GM12878 (cell line): ENCODE results near the gene TMEM263. TPM values are rescaled to one million over a fixed set of nuclear protein-coding genes. Genes with fewer than 3 reads are reported as not detected.

Experiments
- ATAC-seq: fragments of 200-7000 bp; cut with Tn5 transposase; 3 replicates; pipeline ENCODE4 v1.9.1; 2020; ENCODE audit warnings: mild to moderate bottlenecking, moderate library complexity
- Bru-seq: library from RNA; stranded (reverse); fragments of 400-500 nt; gene quantifications from one replicate; lab custom pipeline; 2021; lab: Mats Ljungman, UMichigan
- BruChase-seq, 2 experiments: library from RNA; stranded (reverse); fragments of 400-500 nt; gene quantifications; one replicate each; lab custom pipeline; 2021; lab: Mats Ljungman, UMichigan
- BruUV-seq: library from RNA; stranded (reverse); fragments of 400-500 nt; replicated peaks from 2 replicates; lab custom pipeline; 2021; lab: Mats Ljungman, UMichigan
- CTCF ChIA-PET: fragments of 300-600 bp; sonication (Branson Sonifier 250); formaldehyde crosslinking; extraction: SDS; loops from one replicate; lab custom pipeline; 2021; ENCODE audit warnings: inconsistent platforms; lab: Yijun Ruan, JAX
- POLR2A ChIA-PET: fragments of 350-600 bp; formaldehyde crosslinking; extraction: SDS; loops from one replicate; lab custom pipeline; 2021; ENCODE audit warnings: inconsistent platforms; lab: Charles Lee
- RAD21 ChIA-PET: fragments of 300-600 bp; sonication (Branson Sonifier 250); formaldehyde crosslinking; loops from one replicate; lab custom pipeline; 2023; ENCODE audit warnings: antibody characterized with exemption; ENCODE audit not compliant: unreplicated experiment; lab: Charles Lee
- SMC1A ChIA-PET: fragments of 300-600 bp; sonication (Branson Sonifier 250); formaldehyde crosslinking; loops from one replicate; lab custom pipeline; 2023; ENCODE audit not compliant: unreplicated experiment, uncharacterized antibody; lab: Charles Lee
- DNase-seq: peaks from one replicate; pipeline ENCODE4 v3.0.0-alpha.2; 2011; ENCODE audit warnings: low read depth, low spot score
- FAIRE-seq: peaks from 3 replicates; lab custom pipeline; 2011; peaks lifted over from hg19 to GRCh38; lab: Jason Lieb, UNC
- H2AFZ ChIP-seq: 2 replicates; pipeline ENCODE4 v1.6.0; 2011; ENCODE audit warnings: low read depth, low read length, control low read depth; ENCODE audit not compliant: control insufficient read depth
- H3K27ac ChIP-seq: 2 replicates; pipeline ENCODE4 v1.5.1; 2011; ENCODE audit warnings: control low read depth; ENCODE audit not compliant: control insufficient read depth, insufficient read depth
- H3K27me3 ChIP-seq, 2 experiments: replicated peaks in 1 of 2; 2 replicates each; pipeline versions ENCODE4 v1.6.0 to v1.6.1; 2011; ENCODE audit warnings: low read length in 1 of 2; ENCODE audit not compliant: control insufficient read depth in 2 of 2, insufficient read depth in 2 of 2
- H3K36me3 ChIP-seq, 2 experiments: 2 replicates each; pipeline ENCODE4 v1.5.1; 2011; ENCODE audit warnings: low read length in 1 of 2; ENCODE audit not compliant: control insufficient read depth in 2 of 2, insufficient read depth in 2 of 2
- H3K4me1 ChIP-seq: 2 replicates; pipeline ENCODE4 v1.6.1; 2011; ENCODE audit warnings: mild to moderate bottlenecking, low read length, moderate library complexity, mixed read lengths; ENCODE audit not compliant: control insufficient read depth, insufficient read depth
- H3K4me2 ChIP-seq: 2 replicates; pipeline ENCODE4 v1.6.0; 2011; ENCODE audit warnings: control low read depth; ENCODE audit not compliant: control insufficient read depth, insufficient read depth
- H3K4me3 ChIP-seq: fragments of 200-600 bp; sonication (generic); 2 replicates; pipeline ENCODE4 v1.5.1; 2016
- H3K79me2 ChIP-seq: 2 replicates; pipeline ENCODE4 v1.6.0; 2011; ENCODE audit warnings: low read length; ENCODE audit not compliant: control insufficient read depth, insufficient read depth
- H3K9ac ChIP-seq: 2 replicates; pipeline ENCODE4 v1.8.0; 2011; ENCODE audit warnings: low read length, control low read depth, mixed read lengths; ENCODE audit not compliant: control insufficient read depth, insufficient read depth
- H3K9me3 ChIP-seq: replicated peaks from 3 replicates; pipeline ENCODE4 v1.5.1; 2011; ENCODE audit warnings: mild to moderate bottlenecking, low read length; ENCODE audit not compliant: control insufficient read depth, insufficient read depth
- H4K20me1 ChIP-seq: 2 replicates; pipeline ENCODE4 v1.6.0; 2011; ENCODE audit not compliant: control insufficient read depth, insufficient read depth
- CBFB ChIP-seq: IDR thresholded peaks from 2 replicates; pipeline ENCODE4 v1.6.1; 2016; ENCODE audit warnings: antibody characterized with exemption, low read depth
- ETV6 ChIP-seq, 2 experiments: fragments of 450-650 bp in 1 of 2; IDR thresholded peaks in 1 of 2; conservative IDR thresholded peaks in 1 of 2; 2 replicates each; pipeline ENCODE4 v1.6.1; 2014; ENCODE audit warnings: antibody characterized with exemption in 1 of 2, borderline replicate concordance in 1 of 2, low read depth in 1 of 2, mild to moderate bottlenecking in 1 of 2, moderate library complexity in 1 of 2
- IRF4 ChIP-seq: IDR thresholded peaks from 2 replicates; pipeline ENCODE4 v1.6.1; 2011; ENCODE audit warnings: low read depth, low read length
- NFYA ChIP-seq: IDR thresholded peaks from 2 replicates; pipeline ENCODE4 v1.6.1; 2011; ENCODE audit warnings: low read depth, mild to moderate bottlenecking, low read length, improper control_type of control experiment, borderline replicate concordance
- NR2F1 ChIP-seq: fragments of 450-650 bp; conservative IDR thresholded peaks from 2 replicates; pipeline ENCODE4 v1.6.1; 2017; ENCODE audit warnings: mild to moderate bottlenecking
- NRF1 ChIP-seq: conservative IDR thresholded peaks from 2 replicates; pipeline ENCODE4 v1.6.1; 2011; ENCODE audit warnings: mild to moderate bottlenecking, low read depth, low read length, improper control_type of control experiment
- PAX5 ChIP-seq: IDR thresholded peaks from 2 replicates; pipeline ENCODE4 v1.6.1; 2011; ENCODE audit warnings: low read depth, low read length, borderline replicate concordance
- REST ChIP-seq: IDR thresholded peaks from 2 replicates; pipeline ENCODE4 v1.6.1; 2012; ENCODE audit warnings: mild to moderate bottlenecking, low read depth, low read length
- SMAD1 ChIP-seq: fragments of 450-650 bp; IDR thresholded peaks from 2 replicates; pipeline ENCODE4 v1.6.1; 2018; ENCODE audit warnings: mild to moderate bottlenecking, low read depth; ENCODE audit not compliant: partially characterized antibody
- ZNF217 ChIP-seq: fragments of 450-650 bp; IDR thresholded peaks from 2 replicates; pipeline ENCODE4 v1.6.1; 2017; ENCODE audit warnings: antibody characterized with exemption, mild to moderate bottlenecking
- WGBS: methylation state at CpG from one replicate; pipeline ENCODE4 v1.1.6; 2016; ENCODE audit warnings: low lambda C conversion rate; ENCODE audit not compliant: insufficient replicate concordance, insufficient coverage; ENCODE audit errors: missing lambda C conversion rate; 5-methylcytosine and 5-hydroxymethylcytosine counted together
- in situ Hi-C: fragments of 300-500 bp; cut with MboI; formaldehyde crosslinking; loops from 9 replicates; pipeline ENCODE4 v1.14.3; 2018; ENCODE audit warnings: mixed read lengths
- intact Hi-C: fragments of 100-400 bp; cut with micrococcal nuclease; formaldehyde crosslinking; loops from one replicate; pipeline ENCODE4 v1.14.2; 2022; ENCODE audit not compliant: unreplicated experiment
- long read RNA-seq, 2 experiments: library from polyadenylated mRNA; unstranded; transcript quantifications; one replicate each; pipeline ENCODE4 v2.0.0, GENCODE V29; 2019 to 2020
- polyA minus RNA-seq, 3 experiments: library from RNA; depleted of rRNA, polyadenylated mRNA; stranded (reverse); fragments of >200 nt; gene quantifications; 2 replicates each; pipeline ENCODE4 v1.2.3, GENCODE V29; 2011
- polyA plus RNA-seq, 11 experiments: library from polyadenylated mRNA; depleted of rRNA in 4 of 11; unstranded in 6 of 11; stranded (reverse) in 5 of 11; fragments of >200 nt; fragmentation: Nextera tagmentation in 4 of 11; fragmentation: Illumina TruSeq in 1 of 11; extraction: Ambion mirVana in 4 of 11; extraction: Trizol in 1 of 11; gene quantifications; 1 replicate in 1 of 11; 2 replicates in 10 of 11; pipeline versions ENCODE4 v1.2.1 to v1.2.3, GENCODE V29; 2011 to 2016; ENCODE audit warnings: inconsistent platforms in 2 of 11, missing spikeins in 2 of 11, low read depth in 1 of 11
- total RNA-seq, 4 experiments: library from RNA; depleted of rRNA in 3 of 4; stranded (reverse); fragments of >200 nt in 3 of 4; fragmentation: Illumina TruSeq in 1 of 4; extraction: Trizol in 1 of 4; gene quantifications; 2 replicates each; pipeline versions ENCODE4 v1.2.1 to v1.2.3, GENCODE V29; 2013 to 2021

The TMEM263 gene
- total RNA-seq (2013; cell fraction: nucleolus; rRNA removed) = 40.3 and 48.3 TPM in 2 replicates
- total RNA-seq (2014; rRNA removed) (19.5 and 20.7 TPM in 2 replicates), total RNA-seq (2014; rRNA removed; fragmentation: Illumina TruSeq; extraction: Trizol) (30.8 and 31.2 TPM in 2 replicates), total RNA-seq (2021) (30.9 and 31.3 TPM in 2 replicates), polyA plus RNA-seq (2011; rRNA removed) (30.9 and 51.7 TPM in 2 replicates), polyA plus RNA-seq (2014; fragmentation: Illumina TruSeq; extraction: Trizol) (24.4 and 32.6 TPM in 2 replicates), polyA plus RNA-seq (2014; fragmentation: Nextera tagmentation; extraction: Ambion mirVana) (10 to 100 TPM; 17.2 to 21.9 TPM), polyA plus RNA-seq (2014; rRNA removed) (13.3 and 15.4 TPM in 2 replicates), polyA plus RNA-seq (2016; fragmentation: Nextera tagmentation; extraction: Ambion mirVana) (10 to 100 TPM; 40.9 to 41.3 TPM), polyA minus RNA-seq (2011; rRNA and poly(A)+ RNA removed) (29.8 and 41.5 TPM in 2 replicates), Bru-seq, nascent RNA (percentile 97 among the genes with signal in this experiment), BruChase-seq, experiment 1, labeled RNA remaining after a 6-hour chase (percentile 95 among the genes with signal in this experiment), BruChase-seq, experiment 2, labeled RNA remaining after a 2-hour chase (percentile 97 among the genes with signal in this experiment)
- 17.2 TPM for polyA plus RNA-seq (2011; ENCODE audit: low read depth)
- 13.8 and 17.2 TPM in 2 replicates for polyA plus RNA-seq (2011; cell fraction: cytosol; rRNA removed)
- 13.6 and 13.8 TPM in 2 replicates for polyA plus RNA-seq (2011; cell fraction: nucleus; rRNA removed)
- polyA plus RNA-seq (2012) = 37.5 and 38.1 TPM in 2 replicates
- polyA minus RNA-seq (2011; cell fraction: cytosol; rRNA and poly(A)+ RNA removed) = 17.2 and 21.1 TPM in 2 replicates
- 6.3 and 9.6 TPM in 2 replicates for polyA minus RNA-seq (2011; cell fraction: nucleus; rRNA and poly(A)+ RNA removed)
- long read RNA-seq, experiment 1, transcript TMEM263-201 (4 exons, 3,362 nt) = major isoform, 6 of 19 reads
- long read RNA-seq, experiment 1, partial matches to known transcripts = 0 of 19 reads
- long read RNA-seq, experiment 1, other reads (novel, unspliced or antisense) = 7 of 19 reads
- long read RNA-seq, experiment 2, transcript TMEM263-209 (2 exons, 1,483 nt) = minor isoform, 7 of 95 reads
- long read RNA-seq, experiment 2, transcript TMEM263-204 (3 exons, 3,349 nt) = minor isoform, 27 of 95 reads
- long read RNA-seq, experiment 2, transcript TMEM263-201 (4 exons, 3,362 nt) = major isoform, 42 of 95 reads
- long read RNA-seq, experiment 2, transcript TMEM263-202 (3 exons, 833 nt) = minor isoform, 7 of 95 reads
- long read RNA-seq, experiment 2, partial matches to known transcripts = 0 of 95 reads
- long read RNA-seq, experiment 2, other reads (novel, unspliced or antisense) = 12 of 95 reads

GRCh38 chr12:106955377-106956047 lies at the start of gene TMEM263:
Gene TMEM263, plus strand, starts transcription at chr12:106955907. Its CDS starts 11,210 bp downstream, at chr12:106967117.
- BruUV-seq = no TSS peak
- 0 out of 4 replicates have a peak, but pooled peaks cover 0 to 3% of the 10 kb centered on the region in 2 experiments for H3K36me3 ChIP-seq
- H3K4me3 ChIP-seq = peak within 1 kb of the TSS; percentile 81
- CTCF ChIA-PET = interaction anchor here (0.6 to 2.0 kb wide), 4 partner anchors 25 to 149 kb away, joined by 3 to 6 read pairs (median 4); no protein-coding TSS in a partner anchor
- ATAC-seq = peak; percentile 88
- H3K27ac ChIP-seq = peak within 1 kb of the TSS; percentile 74
- peak within 1 kb of the TSS; percentile 78 for H3K9ac ChIP-seq
- peak within 1 kb of the TSS; percentile 77 for H3K4me2 ChIP-seq
- POLR2A ChIA-PET = interaction anchor here (0.8 to 2.0 kb wide), 4 partner anchors 22 to 598 kb away, joined by 3 to 12 read pairs (median 3); partner anchors contain the start of genes MTERF2 and POLR3B
- WGBS = 2% methylated on average over 71 of the region's 88 CpGs
- RAD21 ChIA-PET = interaction anchor here (0.9 to 1.2 kb wide), 3 partner anchors 16 to 135 kb away, joined by 3 to 5 read pairs (median 3); no protein-coding TSS in a partner anchor
- no peaks in the 10 kb centered on the region for H3K9me3 ChIP-seq
- H4K20me1 ChIP-seq = no peaks in the 10 kb centered on the region
- FAIRE-seq = peak; percentile 77
- peaks cover 35% of the 10 kb centered on the region for H3K79me2 ChIP-seq
- DNase-seq = peak; percentile 83
- SMC1A ChIA-PET = interaction anchor here (2.2 kb wide), 1 partner anchor 32 kb away, joined by 8 read pairs; the partner anchor contains the start of gene MTERF2
- intact Hi-C loops (no loop called here), in situ Hi-C loops (no loop called here)
- peaks cover 4% of the 10 kb centered on the region; the same call in 1 of the 2 replicates for H3K4me1 ChIP-seq
- no peaks in the 10 kb centered on the region for H3K27me3 ChIP-seq
- peak within 1 kb of the TSS; percentile 95 for H2AFZ ChIP-seq
- TF ChIP-seq ZNF217 = peak; percentile 56; the same call in 1 of the 2 replicates
- no peak for TF ChIP-seq ETV6 (conservative IDR thresholded peaks at IDR 0.05 in 1 of 2, IDR thresholded peaks at IDR 0.05 in 1 of 2; ENCODE audit: borderline replicate concordance in 1 of 2, low read depth in 1 of 2)
- TF ChIP-seq IRF4 = 0 out of 2 replicates have a peak, but pooled peaks have one; percentile 5
- TF ChIP-seq CBFB = no peak
- TF ChIP-seq PAX5 = no peak
- peak; percentile 41 for TF ChIP-seq NRF1
- no peak for TF ChIP-seq SMAD1
- no peak for TF ChIP-seq REST
- no peak for TF ChIP-seq NFYA
- TF ChIP-seq NR2F1 = peak; percentile 68; the same call in 1 of the 2 replicates
